SK-N-SH (cell line): ENCODE measurements around the gene CFDP1. TPM values are rescaled to one million over a fixed set of nuclear protein-coding genes. Genes with fewer than 3 reads are reported as not detected.

Experiments
- CTCF ChIA-PET: fragments of 300-600, 350-600 bp; formaldehyde crosslinking; extraction: SDS; loops from one replicate; lab custom pipeline; 2021; lab: Yijun Ruan, JAX
- POLR2A ChIA-PET: fragments of 350-600 bp; sonication (Branson Sonifier 250); formaldehyde crosslinking; extraction: SDS; loops from one replicate; lab custom pipeline; 2020; ENCODE audit warnings: antibody characterized with exemption, inconsistent platforms; lab: Yijun Ruan, JAX
- DNase-seq: peaks from one replicate; pipeline ENCODE4 v3.0.0; 2012
- H2AFZ ChIP-seq: fragments of 200-600 bp; sonication (generic); 2 replicates; pipeline ENCODE4 v1.8.1; 2016; ENCODE audit warnings: antibody characterized with exemption, mild to moderate bottlenecking, low read depth
- H3F3A ChIP-seq: fragments of 200-600 bp; sonication (generic); replicated peaks from 2 replicates; pipeline ENCODE3; 2016; ENCODE audit warnings: antibody characterized with exemption, mild to moderate bottlenecking; ENCODE audit not compliant: insufficient read depth
- H3K27ac ChIP-seq, 2 experiments: fragments of 200-500 bp in 1 of 2; fragments of 200-600 bp in 1 of 2; sonication (Bioruptor generic) in 1 of 2; sonication (generic), shearing (Covaris generic) in 1 of 2; 2 replicates each; pipeline versions ENCODE4 v1.5.1 to v1.6.1; 2014 to 2016; ENCODE audit warnings: low read depth in 2 of 2, inconsistent platforms in 1 of 2, low read length in 1 of 2, mild to moderate bottlenecking in 1 of 2, mixed read lengths in 1 of 2
- H3K27me3 ChIP-seq: fragments of 200-600 bp; sonication (generic), shearing (Covaris generic); 2 replicates; pipeline ENCODE4 v1.6.1; 2016; ENCODE audit warnings: mixed run types; ENCODE audit not compliant: insufficient read depth
- H3K36me3 ChIP-seq, 2 experiments: fragments of 200-500 bp in 1 of 2; fragments of 200-600 bp in 1 of 2; sonication (Bioruptor generic) in 1 of 2; sonication (generic) in 1 of 2; replicated peaks in 1 of 2; 2 replicates each; pipeline versions ENCODE3 to v1.5.1; 2014 to 2016; ENCODE audit warnings: low read length in 1 of 2, mild to moderate bottlenecking in 1 of 2; ENCODE audit not compliant: insufficient read depth in 2 of 2, control insufficient read depth in 1 of 2
- H3K4me1 ChIP-seq, 2 experiments: fragments of 200-500 bp in 1 of 2; fragments of 200-600 bp in 1 of 2; sonication (Bioruptor generic) in 1 of 2; sonication (generic), shearing (Covaris generic) in 1 of 2; 2 replicates each; pipeline versions ENCODE4 v1.5.1 to v1.6.1; 2014 to 2016; ENCODE audit warnings: low read depth in 1 of 2, low read length in 1 of 2, mixed run types in 1 of 2; ENCODE audit not compliant: insufficient read depth in 2 of 2, control insufficient read depth in 1 of 2
- H3K4me2 ChIP-seq: fragments of 200-600 bp; sonication (generic), shearing (Covaris generic); 2 replicates; pipeline ENCODE4 v1.6.1; 2017; ENCODE audit warnings: mixed run types
- H3K4me3 ChIP-seq, 2 experiments: fragments of 200-500 bp in 1 of 2; fragments of 200-600 bp in 1 of 2; sonication (Bioruptor generic) in 1 of 2; sonication (generic), shearing (Covaris generic) in 1 of 2; 2 replicates each; pipeline versions ENCODE4 v1.5.1 to v1.8.1; 2014 to 2016; ENCODE audit warnings: low read depth in 2 of 2, inconsistent platforms in 1 of 2, low read length in 1 of 2, mild to moderate bottlenecking in 1 of 2, mixed read lengths in 1 of 2, moderate library complexity in 1 of 2
- H3K79me2 ChIP-seq: fragments of 200-600 bp; sonication (generic); 2 replicates; pipeline ENCODE4 v1.8.1; 2017; ENCODE audit warnings: mild to moderate bottlenecking; ENCODE audit not compliant: insufficient read depth
- H3K9ac ChIP-seq: fragments of 200-600 bp; sonication (generic); 2 replicates; pipeline ENCODE4 v1.6.1; 2017; ENCODE audit warnings: mixed run types
- H3K9me2 ChIP-seq: fragments of 200-600 bp; sonication (generic); 2 replicates; pipeline ENCODE4 v1.6.1; 2017; ENCODE audit warnings: mixed run types
- H3K9me3 ChIP-seq: fragments of 200-600 bp; sonication (generic); 2 replicates; pipeline ENCODE4 v1.6.1; 2017; ENCODE audit warnings: mixed run types, mild to moderate bottlenecking, moderate library complexity
- H4K20me1 ChIP-seq: fragments of 200-600 bp; sonication (generic); 2 replicates; pipeline ENCODE4 v1.6.1; 2017; ENCODE audit warnings: mild to moderate bottlenecking, mixed run types; ENCODE audit not compliant: insufficient read depth
- CTCF ChIP-seq: fragments of 200-600 bp; sonication (generic); IDR thresholded peaks from 2 replicates; pipeline ENCODE4 v1.6.1; 2017; ENCODE audit warnings: antibody characterized with exemption, mild to moderate bottlenecking, moderate library complexity
- EP300 ChIP-seq, 2 experiments: IDR thresholded peaks; 2 replicates each; pipeline versions ENCODE4 v1.4.0 to v1.6.1; 2012; ENCODE audit warnings: borderline replicate concordance in 1 of 2, low read depth in 1 of 2, low read length in 1 of 2
- FOSL2 ChIP-seq: IDR thresholded peaks from 2 replicates; pipeline ENCODE4 v1.4.0; 2012; ENCODE audit warnings: low read depth, mild to moderate bottlenecking, moderate library complexity, borderline replicate concordance
- FOXM1 ChIP-seq: IDR thresholded peaks from 2 replicates; pipeline ENCODE4 v1.4.0; 2012; ENCODE audit warnings: low read depth, mild to moderate bottlenecking
- JUND ChIP-seq: IDR thresholded peaks from 2 replicates; pipeline ENCODE4 v1.4.0; 2012
- MAX ChIP-seq: IDR thresholded peaks from 2 replicates; pipeline ENCODE4 v1.4.0; 2012; ENCODE audit warnings: low read depth
- MXI1 ChIP-seq: IDR thresholded peaks from 2 replicates; pipeline ENCODE4 v1.6.1; 2012; ENCODE audit warnings: mild to moderate bottlenecking, low read depth, low read length, improper control_type of control experiment
- NRF1 ChIP-seq: IDR thresholded peaks from 2 replicates; pipeline ENCODE4 v1.6.1; 2012; ENCODE audit warnings: low read depth, mild to moderate bottlenecking, low read length
- PBX3 ChIP-seq: IDR thresholded peaks from 2 replicates; pipeline ENCODE4; 2012
- POLR2AphosphoS5 ChIP-seq: IDR thresholded peaks from 2 replicates; pipeline ENCODE4 v1.6.1; 2012; ENCODE audit warnings: low read depth, low read length
- RAD21 ChIP-seq: IDR thresholded peaks from 2 replicates; pipeline ENCODE4 v1.6.1; 2012; ENCODE audit warnings: mild to moderate bottlenecking, low read length
- RCOR1 ChIP-seq: fragments of 150-350 bp; IDR thresholded peaks from 2 replicates; pipeline ENCODE4 v1.6.1; 2017; ENCODE audit warnings: antibody characterized with exemption, low read length
- REST ChIP-seq: IDR thresholded peaks from 2 replicates; pipeline ENCODE4 v1.6.1; 2012; ENCODE audit warnings: mild to moderate bottlenecking, low read depth, low read length, moderate library complexity
- RXRA ChIP-seq: IDR thresholded peaks from 2 replicates; pipeline ENCODE4 v1.4.0; 2012; ENCODE audit warnings: low read depth, mild to moderate bottlenecking, borderline replicate concordance
- SIN3A ChIP-seq: IDR thresholded peaks from 2 replicates; pipeline ENCODE4 v1.6.1; 2012; ENCODE audit warnings: low read depth, mild to moderate bottlenecking, low read length, moderate library complexity, borderline replicate concordance
- TAF1 ChIP-seq: IDR thresholded peaks from 2 replicates; pipeline ENCODE4 v1.6.1; 2012; ENCODE audit warnings: low read depth, mild to moderate bottlenecking, low read length, moderate library complexity, borderline replicate concordance
- WGBS: methylation state at CpG from one replicate; pipeline ENCODE4 v1.1.6; 2017; ENCODE audit warnings: low lambda C conversion rate; 5-methylcytosine and 5-hydroxymethylcytosine counted together
- polyA plus RNA-seq, 3 experiments: library from polyadenylated mRNA; depleted of rRNA; stranded (reverse); fragments of >200 nt; gene quantifications; 2 replicates each; pipeline ENCODE4 v1.2.3, GENCODE V29; 2012

The CFDP1 gene
- polyA plus RNA-seq, 1 of the 3 experiments (the other 2 are of a cell fraction): 46.0 TPM

GRCh38 chr16:75379911-75380847, 53.1 kb downstream of the CFDP1 start:
- peaks cover 7 to 36% of the 10 kb centered on the region in 2 experiments for H3K4me1 ChIP-seq
- no peak overlapping the region for H3K4me3 ChIP-seq
- H3K9ac ChIP-seq: no peak overlapping the region
- H3K27me3 ChIP-seq: no peaks in the 10 kb centered on the region
- no peak for DNase-seq
- peak overlapping the region in 1 of 2 experiments; percentile 48; a peak in 2 of 4 replicates for H3K27ac ChIP-seq
- 95% methylated on average over 10 of the region's 10 CpGs for WGBS
- H3K4me2 ChIP-seq: no peak overlapping the region
- ChIA-PET POLR2A (no interaction called here), CTCF (interaction anchor here (1.8 to 5.5 kb wide), 2 partner anchors 146 to 181 kb away, joined by 18 to 24 read pairs; no protein-coding TSS in a partner anchor)
- H3K79me2 ChIP-seq: peaks cover 16% of the 10 kb centered on the region; the same call in 1 of the 2 replicates
- TF ChIP-seq REST: no peak
- no peak for TF ChIP-seq JUND
- TF ChIP-seq MXI1: no peak
- TF ChIP-seq FOSL2: no peak
- no peak for TF ChIP-seq RXRA
- no peak for TF ChIP-seq POLR2AphosphoS5
- TF ChIP-seq PBX3: no peak
- TF ChIP-seq TAF1: no peak
- no peak for TF ChIP-seq MAX
- no peak for TF ChIP-seq CTCF
- no peak for TF ChIP-seq EP300 (IDR thresholded peaks at IDR 0.05; ENCODE audit: borderline replicate concordance in 1 of 2, low read depth in 1 of 2, low read length in 1 of 2)
- TF ChIP-seq RAD21: no peak
- no peak for TF ChIP-seq RCOR1
- no peak for TF ChIP-seq SIN3A
- TF ChIP-seq FOXM1: no peak
- no peak for TF ChIP-seq NRF1
- H3K9me2 ChIP-seq: no peaks in the 10 kb centered on the region
- H4K20me1 ChIP-seq: no peaks in the 10 kb centered on the region
- no peak overlapping the region for H2AFZ ChIP-seq
- peaks cover 9 to 23% of the 10 kb centered on the region in 2 experiments for H3K36me3 ChIP-seq
- H3K9me3 ChIP-seq: no peaks in the 10 kb centered on the region
- peaks cover 16% of the 10 kb centered on the region for H3F3A ChIP-seq
